ENCODE data around the gene GPR183. TPM values are rescaled to one million over a fixed set of nuclear protein-coding genes. Genes with fewer than 3 reads are reported as not detected.

GPR183 gene
- total and polyA plus RNA-seq, 2 of the 8 experiments (the other 6 are each of a cell fraction or from before 2014, with no cell fraction given) = not detected

DNA sequence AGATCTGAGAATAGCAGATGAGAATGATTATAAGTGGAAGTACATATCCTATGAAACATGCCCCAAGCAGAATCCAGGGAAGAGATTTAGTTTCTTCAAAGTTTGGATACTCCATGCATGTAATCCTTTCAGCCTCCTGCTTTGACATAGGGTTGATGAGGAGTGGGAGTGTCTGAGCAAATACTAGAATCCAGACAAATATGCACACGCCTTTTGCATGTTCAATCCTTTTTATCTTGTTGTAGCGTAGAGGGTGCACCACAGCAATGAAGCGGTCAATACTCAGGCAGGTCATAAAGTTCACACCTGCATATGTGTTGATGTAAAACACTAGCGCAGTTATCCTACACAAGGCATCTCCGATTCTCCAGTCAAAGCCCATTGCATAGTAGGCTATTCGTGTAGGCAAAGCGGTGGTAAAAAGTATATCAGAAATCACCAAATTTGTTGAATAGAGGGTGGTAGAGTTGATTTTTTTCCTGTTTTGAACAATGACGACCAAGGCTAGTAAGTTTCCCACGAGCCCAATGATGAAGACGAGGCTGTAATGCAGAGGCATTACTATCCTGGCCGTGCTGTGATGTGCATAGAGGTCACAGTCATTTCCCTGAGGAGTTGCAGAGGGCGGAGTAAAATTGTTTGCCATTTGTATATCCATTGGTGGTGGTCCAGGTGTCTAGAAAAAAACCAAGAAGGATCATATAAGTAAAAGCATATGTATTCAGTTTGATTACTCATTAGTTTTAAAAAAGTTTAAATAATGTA is 11.5 kb downstream of the GPR183 start (continued):
- TF ChIP-seq SUZ12 (IDR thresholded peaks at IDR 0.05; ENCODE audit: low read length) = no peak
- no peak for TF ChIP-seq CTBP2 (IDR thresholded peaks at IDR 0.05; ENCODE audit: borderline replicate concordance, insufficient read depth, insufficient read length, low read length)
- no peak for TF ChIP-seq SP2 (IDR thresholded peaks at IDR 0.05; ENCODE audit: low read length)
